Thymus (tissue), 11 donors: ENCODE results near the gene NET1. TPM values are rescaled to one million over a fixed set of nuclear protein-coding genes. Genes with fewer than 3 reads are reported as not detected.
A peak's percentile ranks its signal among the peaks of the same experiment; 100 is the strongest.
"Not testable (repeated sequence)": the region's sequence is repeated elsewhere in the genome, so short reads cannot be mapped to it uniquely, and the experiment has no call there.

Source experiments
- DNase-seq, 9 donors: peaks; one replicate each; pipeline ENCODE4 v3.0.0-alpha.2; 2013; ENCODE audit warnings: low spot score in 9 of 9, low read depth in 6 of 9, missing footprints in 1 of 9
- H3K27ac ChIP-seq, 2 donors: one replicate each; pipeline ENCODE4 v1.5.1; 2013; ENCODE audit warnings: control low read depth in 1 of 2, low read depth in 1 of 2, low read length in 1 of 2, mild to moderate bottlenecking in 1 of 2, moderate library complexity in 1 of 2
- H3K27me3 ChIP-seq, 2 donors: one replicate each; pipeline ENCODE4 v1.5.1; 2013; ENCODE audit warnings: low read length in 1 of 2; ENCODE audit not compliant: control insufficient read depth in 2 of 2, insufficient read depth in 1 of 2
- H3K36me3 ChIP-seq, 2 donors: one replicate each; pipeline ENCODE4 v1.5.1; 2013; ENCODE audit warnings: low read length in 1 of 2, mild to moderate bottlenecking in 1 of 2, moderate library complexity in 1 of 2; ENCODE audit not compliant: control insufficient read depth in 2 of 2, insufficient read depth in 2 of 2
- H3K4me1 ChIP-seq, 2 donors: one replicate each; pipeline ENCODE4 v1.5.1; 2013; ENCODE audit warnings: low read length in 2 of 2; ENCODE audit not compliant: control insufficient read depth in 2 of 2, insufficient read depth in 2 of 2
- H3K4me3 ChIP-seq, 2 donors: one replicate each; pipeline ENCODE4 v1.5.1; 2013; ENCODE audit warnings: low read length in 2 of 2, control low read depth in 1 of 2, mild to moderate bottlenecking in 1 of 2
- H3K9me3 ChIP-seq, 2 donors: one replicate each; pipeline ENCODE4 v1.5.1; 2013; ENCODE audit warnings: low read length in 1 of 2, mild to moderate bottlenecking in 1 of 2; ENCODE audit not compliant: control insufficient read depth in 2 of 2, insufficient read depth in 1 of 2
- WGBS: extraction: QIAGEN DNeasy Blood & Tissue Kit; methylation state at CpG from one replicate; pipeline ENCODE4 v1.1.7; 2013; 5-methylcytosine and 5-hydroxymethylcytosine counted together
- polyA plus RNA-seq: library from polyadenylated mRNA; stranded (reverse); fragments of 200-250 nt; gene quantifications from one replicate; pipeline ENCODE4 v1.2.3, GENCODE V29; 2013
- total RNA-seq: library from RNA; stranded (reverse); fragments of 120-200 nt; gene quantifications from one replicate; pipeline ENCODE4 v1.2.4, GENCODE V29; 2013
- donor health status: healthy.

Gene NET1
- total and polyA plus RNA-seq, 2 donors: 58.2 to 63.6 TPM

DNA sequence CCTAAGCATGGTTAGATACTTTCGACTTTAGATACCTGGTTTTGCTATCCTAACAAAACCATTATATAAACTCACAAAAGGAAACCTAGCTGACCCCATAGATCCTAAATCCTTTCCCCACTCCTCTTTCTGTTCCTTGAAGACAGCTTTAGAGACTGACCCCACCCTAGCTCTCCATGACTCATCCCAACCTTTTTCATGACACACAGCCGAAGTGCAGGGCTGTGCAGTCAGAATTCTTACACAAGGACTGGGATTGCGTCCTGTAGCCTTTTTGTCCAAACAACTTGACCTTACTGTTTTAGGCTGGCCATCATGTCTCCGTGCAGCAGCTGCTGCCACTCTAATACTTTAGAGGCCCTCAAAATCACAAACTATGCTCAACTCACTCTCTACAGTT, 62.3 kb downstream of the NET1 start:
- not testable (repeated sequence) for H3K27me3 ChIP-seq, DNase-seq, H3K4me1 ChIP-seq, H3K4me3 ChIP-seq, H3K27ac ChIP-seq, H3K9me3 ChIP-seq, H3K36me3 ChIP-seq
- WGBS: 97% methylated on average over 4 of the region's 4 CpGs

DNA sequence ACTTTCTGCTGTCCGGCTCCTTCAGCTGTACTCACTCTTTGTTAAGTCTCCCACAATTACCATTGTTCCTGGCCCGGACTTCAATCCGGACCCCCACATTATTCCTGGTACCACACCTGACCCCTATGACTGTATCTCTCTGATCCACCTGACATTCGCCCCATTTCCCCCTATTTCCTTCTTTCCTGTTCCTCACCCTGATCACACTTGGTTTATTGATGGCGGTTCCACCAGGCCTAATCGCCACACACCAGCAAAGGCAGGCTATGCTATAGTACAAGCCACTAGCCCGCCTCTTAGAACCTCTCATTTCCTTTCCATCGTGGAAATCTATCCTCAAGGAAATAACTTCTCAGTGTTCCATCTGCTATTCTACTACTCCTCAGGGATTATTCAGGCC, 62.7 kb downstream of the NET1 start:
- not testable (repeated sequence) for H3K4me3 ChIP-seq, H3K27me3 ChIP-seq, H3K4me1 ChIP-seq, DNase-seq, H3K36me3 ChIP-seq, H3K9me3 ChIP-seq, H3K27ac ChIP-seq
- WGBS: 93% methylated on average over 6 of the region's 8 CpGs

DNA sequence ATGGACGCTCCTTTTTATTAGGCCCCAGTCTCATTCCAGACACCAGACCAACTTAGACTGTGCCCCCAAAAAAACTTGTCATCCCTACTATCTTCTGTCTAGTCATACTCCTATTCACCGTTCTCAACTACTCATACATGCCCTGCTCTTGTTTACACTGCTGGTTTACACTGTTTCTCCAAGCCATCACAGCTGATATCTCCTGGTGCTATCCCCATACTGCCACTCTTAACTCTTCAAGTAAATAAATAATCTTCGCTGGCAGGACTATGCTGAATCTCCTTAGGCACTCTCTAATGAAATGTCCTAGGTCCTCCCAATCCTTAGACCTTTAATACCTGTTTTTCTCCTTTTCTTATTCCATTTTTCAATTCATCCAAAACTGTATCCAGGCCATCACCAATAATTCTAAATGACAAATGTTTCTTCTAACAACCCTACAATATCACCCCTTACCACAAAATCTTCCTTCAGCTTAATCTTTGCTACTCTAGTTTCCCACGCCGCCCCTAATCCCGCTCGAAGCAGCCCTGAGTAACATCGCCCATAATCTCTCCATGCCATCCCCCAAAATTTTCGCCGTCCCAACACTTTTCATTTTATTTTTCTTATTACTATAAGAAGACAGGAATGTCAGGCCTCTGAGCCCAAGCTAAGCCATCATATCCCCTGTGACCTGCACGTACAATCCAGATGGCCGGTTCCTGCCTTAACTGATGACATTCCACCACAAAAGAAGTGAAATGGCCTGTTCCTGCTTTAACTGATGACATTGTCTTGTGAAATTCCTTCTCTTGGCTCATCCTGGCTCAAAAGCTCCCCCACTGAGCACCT, 63.8 kb downstream of the NET1 start:
- not testable (repeated sequence) for H3K4me3 ChIP-seq, DNase-seq, H3K27me3 ChIP-seq, H3K36me3 ChIP-seq, H3K27ac ChIP-seq, H3K9me3 ChIP-seq, H3K4me1 ChIP-seq
- WGBS: 97% methylated on average over 11 of the region's 12 CpGs

DNA sequence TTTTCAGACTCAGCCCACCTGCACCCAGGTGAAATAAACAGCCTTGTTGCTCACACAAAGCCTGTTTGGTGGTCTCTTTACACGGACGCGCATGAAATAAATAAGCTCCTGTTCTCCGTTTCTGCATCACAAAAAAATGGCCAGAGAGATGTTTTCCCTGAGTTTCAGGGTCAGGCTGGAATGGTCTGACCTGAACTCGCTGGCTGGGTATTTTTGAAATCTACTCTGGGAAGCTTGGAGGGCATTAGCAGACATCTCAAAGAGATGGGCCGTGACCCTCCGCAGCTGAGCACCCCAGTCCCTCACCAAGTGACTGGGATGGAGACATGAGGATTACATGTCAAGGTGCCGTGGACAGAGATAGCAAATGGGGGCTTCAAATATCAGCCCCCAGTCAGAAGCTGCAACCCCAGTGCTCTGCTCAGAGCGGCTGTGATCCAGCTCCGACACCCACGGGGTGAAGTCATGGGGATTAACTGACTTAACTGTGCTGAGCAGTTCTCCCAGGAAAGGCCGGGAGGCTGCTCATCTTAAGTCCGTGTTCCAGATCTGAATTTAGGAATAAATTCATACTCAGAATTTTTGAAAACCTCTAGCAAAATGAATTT, 64.7 kb downstream of the NET1 start:
- Histone ChIP-seq H3K27ac (no peak overlapping the region), H3K4me3 (no peak overlapping the region), H3K27me3 (no peaks in the 10 kb centered on the region), H3K9me3 (no peaks in the 10 kb centered on the region), H3K36me3 (no peaks in the 10 kb centered on the region), H3K4me1 (peaks cover 0 to 3% of the 10 kb centered on the region in 2 donors)
- no peak for DNase-seq
- 97% methylated on average over 13 of the region's 13 CpGs for WGBS

DNA sequence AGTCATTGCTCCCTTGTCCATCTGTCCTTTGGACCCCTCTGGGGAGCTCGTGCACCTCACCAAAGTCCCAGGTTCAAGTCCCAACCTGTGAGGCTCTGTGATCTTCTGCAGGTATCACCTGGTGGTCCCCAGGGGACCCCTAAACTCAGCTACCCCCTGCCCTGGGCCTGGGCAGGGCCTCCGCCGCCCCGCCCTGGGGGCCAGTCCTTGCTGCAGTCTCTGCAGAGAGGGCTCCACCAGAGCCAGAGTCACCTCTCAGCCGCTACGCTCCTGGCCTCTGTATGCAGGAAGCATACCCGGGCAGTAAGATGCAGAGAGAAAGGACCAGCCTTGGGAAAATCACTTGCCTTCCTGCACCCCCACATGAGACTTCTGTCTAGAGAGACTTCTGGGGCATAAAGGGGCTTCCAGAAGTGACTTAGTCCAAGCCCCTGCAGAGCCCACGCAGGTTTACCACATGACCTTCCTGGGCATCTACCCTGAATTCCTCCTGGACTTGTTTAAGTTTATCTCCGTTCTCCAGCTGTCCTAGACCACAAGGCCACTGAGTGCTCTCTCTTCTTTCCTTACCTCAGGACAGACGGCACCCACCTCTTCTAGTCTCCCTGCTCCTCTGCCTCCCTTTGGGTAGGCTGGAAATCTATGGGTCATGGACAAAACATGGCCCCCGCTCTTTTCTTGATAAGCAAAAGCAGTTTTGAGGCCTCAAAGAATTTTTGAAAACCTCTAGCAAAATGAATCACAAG, 65.8 kb downstream of the NET1 start:
- WGBS: 98% methylated on average over 11 of the region's 11 CpGs
- no peak overlapping the region for H3K27ac ChIP-seq
- H3K27me3 ChIP-seq: no peaks in the 10 kb centered on the region
- no peak overlapping the region for H3K4me3 ChIP-seq
- H3K4me1 ChIP-seq: peaks cover 0 to 3% of the 10 kb centered on the region in 2 donors
- H3K36me3 ChIP-seq: no peaks in the 10 kb centered on the region
- DNase-seq: no peak
- no peaks in the 10 kb centered on the region for H3K9me3 ChIP-seq

DNA sequence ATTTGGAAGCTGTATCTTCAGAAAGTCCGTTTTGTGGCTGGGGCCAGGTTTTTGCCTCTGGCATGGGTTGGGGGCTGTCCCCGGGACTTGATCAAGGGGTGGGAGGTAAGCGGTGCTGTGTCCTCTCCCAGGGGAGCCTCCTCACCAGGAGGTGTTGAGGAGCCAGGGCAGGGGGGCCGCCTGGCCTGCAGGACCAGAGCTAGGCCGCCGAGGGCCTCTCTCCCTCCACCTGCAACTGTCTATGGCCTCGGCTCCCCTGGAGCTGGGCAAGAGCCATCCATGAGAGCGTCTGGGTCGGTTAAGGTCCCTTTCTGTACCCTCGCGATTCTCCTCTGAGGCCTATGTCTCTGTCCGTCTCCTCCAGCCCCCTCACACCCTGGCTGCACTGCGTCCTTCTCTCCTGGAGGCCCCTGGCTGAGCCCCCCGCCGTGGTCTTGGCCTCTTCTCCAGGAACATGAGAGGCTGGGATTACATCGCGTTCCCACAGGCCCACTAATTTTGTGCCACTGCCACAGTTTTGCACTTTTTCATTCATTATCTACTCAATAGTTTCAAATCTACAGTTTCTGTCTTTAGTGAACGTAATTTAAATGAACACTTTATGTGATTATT, 66.4 kb downstream of the NET1 start:
- WGBS: 95% methylated on average over 18 of the region's 18 CpGs
- Histone ChIP-seq H3K9me3 (no peaks in the 10 kb centered on the region), H3K36me3 (no peaks in the 10 kb centered on the region), H3K27me3 (no peaks in the 10 kb centered on the region), H3K4me1 (peaks cover 0 to 3% of the 10 kb centered on the region in 2 donors), H3K4me3 (no peak overlapping the region), H3K27ac (no peak overlapping the region)
- no peak for DNase-seq

DNA sequence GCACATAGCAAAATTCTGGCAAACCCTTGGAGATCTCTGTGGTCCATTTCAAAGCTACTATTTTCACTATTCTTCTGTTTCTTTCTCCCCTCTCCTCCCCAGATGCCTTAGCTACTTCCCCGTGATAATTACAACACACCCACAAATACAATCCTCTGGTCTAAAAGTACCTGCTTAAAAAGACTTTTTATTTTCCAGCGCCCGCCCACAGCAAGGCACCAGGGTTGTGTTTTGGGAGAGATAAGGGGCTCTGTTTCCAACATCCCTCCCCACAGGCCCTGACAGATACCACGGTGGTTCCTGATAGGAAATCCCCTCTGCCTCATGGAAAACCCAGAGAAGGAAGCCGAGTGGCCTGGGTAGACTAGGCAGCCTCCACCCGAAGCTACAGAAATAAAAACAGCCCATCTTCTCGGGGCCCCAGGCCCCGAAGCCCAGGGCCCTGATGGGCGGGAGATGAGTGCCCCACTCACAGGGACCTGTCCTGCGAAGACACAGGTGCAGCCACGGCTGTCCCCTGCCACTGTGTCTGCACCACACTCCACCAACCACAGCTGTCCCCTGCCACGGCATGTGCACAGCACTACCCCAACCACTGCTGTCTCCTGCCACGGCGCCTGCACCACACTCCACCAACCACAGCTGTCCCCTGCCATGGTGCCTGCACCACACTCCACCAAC, 67.3 kb downstream of the NET1 start:
- WGBS: 60% methylated on average over 14 of the region's 14 CpGs
- DNase-seq: no peak
- peak overlapping the region in 1 of 2 donors; percentile 21 for H3K27ac ChIP-seq

DNA sequence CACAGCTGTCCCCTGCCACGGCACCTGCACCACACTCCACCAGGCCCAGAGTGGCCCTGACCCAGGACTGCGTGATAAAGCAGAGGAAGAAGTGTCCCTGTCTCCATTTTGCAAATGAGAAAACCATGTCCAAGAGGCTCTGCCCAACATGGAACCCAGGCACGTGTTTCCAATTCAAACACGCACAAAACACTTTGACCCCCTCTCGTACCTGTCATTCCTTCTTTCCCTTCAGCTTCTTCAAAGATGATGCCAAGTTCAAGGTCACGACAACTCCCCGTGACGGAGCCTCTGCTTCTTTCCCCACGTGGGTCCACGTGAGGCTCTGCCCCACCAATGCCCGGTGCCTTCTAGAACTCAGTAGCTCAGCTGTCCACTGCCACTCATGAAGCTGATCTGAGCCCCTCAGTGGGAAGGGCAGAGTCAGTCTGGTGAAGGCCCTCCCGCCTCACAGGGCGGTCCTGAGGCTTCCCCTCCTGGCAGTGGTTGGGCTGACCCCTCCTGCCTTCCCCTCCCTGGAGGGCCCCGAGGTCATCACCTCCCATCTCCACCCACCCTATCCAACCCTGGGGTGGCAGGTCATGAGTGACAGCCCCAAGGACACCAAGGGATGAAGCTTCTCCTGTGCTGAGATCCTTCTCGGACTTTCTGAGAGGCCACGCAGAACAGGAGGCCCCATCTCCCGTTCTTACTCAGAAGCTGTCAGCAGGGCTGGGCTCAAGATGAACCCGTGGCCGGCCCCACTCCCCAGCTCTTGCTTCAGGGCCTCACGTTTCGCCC, 68.0 kb downstream of the NET1 start:
- Histone ChIP-seq H3K27me3 (no peaks in the 10 kb centered on the region), H3K4me1 (peaks cover 0 to 3% of the 10 kb centered on the region in 2 donors), H3K9me3 (no peaks in the 10 kb centered on the region), H3K4me3 (no peak overlapping the region), H3K27ac (no peak overlapping the region), H3K36me3 (no peaks in the 10 kb centered on the region)
- 93% methylated on average over 21 of the region's 21 CpGs for WGBS
- no peak for DNase-seq

More for the DNA sequence above, 67.3 kb downstream of the NET1 start:
- Histone ChIP-seq H3K4me3 (no peak overlapping the region), H3K4me1 (peaks cover 0 to 3% of the 10 kb centered on the region in 2 donors), H3K27me3 (no peaks in the 10 kb centered on the region), H3K9me3 (no peaks in the 10 kb centered on the region), H3K36me3 (no peaks in the 10 kb centered on the region)
